MV-4-11 (cell line): ENCODE results near the gene PJA2.
"Not testable (repeated sequence)": the region's sequence is repeated elsewhere in the genome, so short reads cannot be mapped to it uniquely, and the experiment has no call there.

Source experiments
- DNase-seq: peaks from one replicate; lab custom pipeline; 2025; lab: John Stamatoyannopoulos, UW

Gene PJA2

DNA sequence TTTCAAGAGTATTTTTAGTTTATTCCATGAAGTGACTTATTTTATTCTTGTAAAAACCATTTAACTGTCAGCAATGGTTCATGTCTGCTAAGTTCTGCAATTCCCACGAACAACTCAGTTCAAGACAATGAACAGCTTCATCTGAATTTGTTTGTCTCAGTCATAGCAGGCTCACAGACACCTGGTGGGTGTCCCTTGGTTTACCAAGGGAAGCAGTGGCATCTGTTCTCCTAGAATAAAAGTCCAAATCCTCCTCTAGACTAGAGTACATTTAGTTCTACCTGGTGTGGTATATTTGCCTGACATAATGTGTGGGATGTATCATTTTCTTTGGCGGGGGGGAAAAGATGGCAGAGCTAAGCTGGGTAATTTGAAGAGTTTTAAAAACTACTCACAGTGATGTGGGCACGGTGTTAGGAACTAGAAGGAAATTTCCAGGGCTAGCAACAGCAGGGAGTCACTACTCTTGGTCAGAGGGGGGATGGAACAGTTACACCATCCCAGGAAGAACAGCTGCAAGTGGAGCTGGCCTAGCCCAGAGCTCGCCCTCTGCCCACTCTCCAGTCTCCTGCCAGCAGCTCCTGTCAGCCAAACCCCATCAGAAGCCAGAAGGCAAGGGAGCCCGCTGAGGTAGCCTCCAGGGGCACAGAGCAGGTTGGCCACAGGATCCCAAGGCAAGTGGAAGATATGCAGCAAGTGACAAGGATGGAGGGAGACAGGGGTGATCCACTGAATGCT, 100.3 kb downstream of the PJA2 start:
- DNase-seq, result no peak

DNA sequence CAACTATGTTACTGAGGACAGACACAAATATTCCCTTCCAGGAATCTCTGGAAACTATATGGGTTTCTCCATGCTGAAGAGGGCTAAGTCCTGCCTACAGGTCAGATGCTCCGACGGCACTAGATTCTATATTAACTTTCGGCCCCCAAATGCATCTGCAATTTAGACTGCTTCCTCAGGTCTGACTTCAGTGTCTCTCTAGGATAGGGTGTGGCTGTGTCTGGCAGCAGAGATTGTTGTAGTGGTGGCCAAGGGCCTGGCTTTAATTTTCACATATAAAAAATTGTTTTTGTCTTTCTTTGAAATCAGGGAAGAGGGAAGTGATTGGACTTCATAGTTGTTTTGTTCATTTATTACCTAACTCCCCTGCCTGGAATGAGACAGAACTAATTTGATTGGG, 101.8 kb downstream of the PJA2 start:
- DNase-seq, result no peak

DNA sequence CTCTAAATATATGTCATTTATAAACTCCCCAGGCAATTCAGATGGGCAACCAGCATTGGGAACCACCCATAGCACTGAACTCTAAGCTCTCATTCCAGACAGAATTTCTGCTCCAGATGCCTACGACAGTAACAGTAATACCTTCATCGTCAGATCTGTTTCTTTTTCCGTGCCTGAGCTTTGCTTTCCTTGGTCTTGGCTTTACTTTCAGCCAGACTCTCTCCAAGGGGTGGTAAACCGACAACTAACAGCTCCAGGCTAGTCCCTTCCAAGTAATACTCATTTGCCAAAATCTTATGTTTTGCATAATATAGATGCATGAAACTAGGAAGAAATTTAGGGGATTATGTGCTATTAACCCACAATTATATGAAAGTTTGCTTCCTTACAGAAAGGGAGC, 102.3 kb downstream of the PJA2 start:
- DNase-seq, result no peak

DNA sequence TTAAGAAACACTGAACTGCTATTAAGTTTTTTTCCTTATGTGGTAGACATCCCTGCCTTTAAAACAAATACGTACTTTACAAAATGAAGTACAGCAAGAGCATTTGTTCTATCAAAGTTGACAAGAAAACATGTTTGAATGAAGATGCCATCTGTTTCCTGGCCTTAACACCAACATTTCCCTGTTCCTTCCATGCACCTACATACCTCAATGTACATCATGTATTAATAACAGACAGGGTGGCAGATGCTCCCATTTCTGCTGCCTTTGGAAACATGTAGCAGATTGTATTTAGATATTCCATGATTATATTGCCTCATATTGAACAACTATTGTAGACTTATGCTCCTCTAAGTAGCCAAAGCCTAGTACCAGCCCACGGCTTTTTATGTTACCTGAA, 104.4 kb downstream of the PJA2 start:
- DNase-seq, result no peak

DNA sequence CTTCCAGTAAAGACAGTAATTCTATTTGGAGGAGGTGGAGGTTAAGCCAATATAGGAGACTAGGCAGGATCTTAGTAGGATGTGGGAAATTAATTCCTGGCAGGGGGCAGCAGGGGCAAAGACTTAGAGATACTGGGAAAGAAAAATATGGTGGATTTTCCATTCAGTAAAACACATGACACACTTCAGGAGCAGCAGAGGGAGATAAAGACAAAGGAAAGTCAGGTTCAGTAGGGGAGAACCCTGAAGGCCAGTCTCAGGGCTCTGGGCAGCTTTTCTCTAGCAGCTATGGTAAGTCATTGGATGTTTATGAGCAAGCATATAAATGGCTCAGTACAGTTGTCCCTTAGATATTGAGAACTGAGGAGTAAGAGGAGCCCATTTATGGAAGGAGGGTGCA, 105.5 kb downstream of the PJA2 start:
- DNase-seq, result no peak

DNA sequence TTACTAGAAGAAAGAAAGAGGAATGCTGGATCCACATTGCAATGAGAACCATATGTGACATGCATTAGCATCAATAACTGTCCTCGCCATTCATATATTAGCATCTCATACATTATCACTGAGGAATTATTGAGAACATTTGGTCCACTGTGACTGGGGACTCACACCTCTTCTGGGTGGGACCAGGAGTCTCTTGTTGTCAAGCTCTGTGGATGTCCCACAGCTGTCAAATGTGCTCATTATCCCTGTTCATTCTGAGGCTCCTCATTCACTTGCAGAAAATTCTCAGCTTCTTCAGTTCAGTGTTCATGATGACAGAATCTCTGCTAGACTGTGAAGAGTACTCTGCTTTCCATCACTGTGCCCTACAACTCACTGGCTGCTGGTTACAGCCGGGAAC, 109.4 kb downstream of the PJA2 start:
- no peak for DNase-seq

DNA sequence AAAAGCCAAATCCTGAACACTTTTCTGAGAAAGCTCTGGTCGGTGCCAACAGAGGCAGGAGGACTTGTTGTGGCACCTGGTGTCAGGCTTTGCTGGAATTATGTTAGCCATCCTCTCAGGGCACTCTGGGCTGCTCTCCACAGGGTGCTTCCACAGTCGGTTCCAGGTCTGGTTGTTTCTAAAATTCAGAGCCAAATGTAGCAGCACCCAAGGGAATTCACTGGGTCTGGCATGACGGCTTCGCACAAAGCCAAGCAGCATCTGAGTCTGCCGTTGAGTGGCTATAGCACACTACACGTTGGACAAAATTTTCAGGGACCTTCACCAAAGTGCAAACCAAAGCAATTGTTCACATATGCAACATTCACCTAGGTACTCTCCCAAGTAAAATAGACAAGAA, 110.2 kb downstream of the PJA2 start:
- no peak for DNase-seq

DNA sequence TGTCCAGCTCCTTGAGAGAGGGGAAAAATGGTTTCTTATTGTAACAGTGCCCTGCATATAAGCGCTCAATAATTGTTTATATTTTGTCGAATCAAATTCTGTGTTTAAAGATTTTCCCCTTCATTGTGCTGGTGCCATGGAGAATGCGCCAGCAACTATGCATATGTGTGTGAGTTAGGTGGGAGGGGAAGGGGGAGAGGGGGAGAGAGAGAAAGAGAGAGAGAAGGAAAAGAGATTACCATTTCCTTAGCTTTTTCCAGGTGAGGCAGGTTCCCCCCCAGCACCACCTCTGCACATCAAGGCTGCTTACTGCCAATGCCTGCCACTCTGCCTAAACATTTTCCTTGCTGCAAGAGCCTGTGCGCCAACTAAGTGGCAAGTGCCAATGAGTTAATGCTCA, 111.0 kb downstream of the PJA2 start:
- no peak for DNase-seq

DNA sequence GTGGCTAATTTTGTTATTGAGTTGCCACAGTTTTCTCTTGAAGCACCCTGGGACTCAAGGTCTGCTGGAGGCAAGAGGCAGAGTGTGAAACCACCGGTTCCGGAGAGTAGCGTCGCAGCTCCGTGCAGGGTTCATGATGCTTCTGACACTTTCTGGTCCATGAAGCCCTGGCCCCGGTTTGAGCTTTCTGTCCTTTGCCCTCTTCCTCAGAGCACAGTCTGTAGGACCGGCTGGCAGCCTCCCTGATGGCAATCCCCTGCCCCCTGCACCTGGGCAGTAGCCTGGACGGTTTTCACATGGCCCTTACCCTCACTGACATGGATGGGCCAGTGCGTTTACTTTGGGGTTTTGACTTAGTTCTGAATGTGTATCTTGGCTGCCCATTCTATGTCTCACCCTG, 111.9 kb downstream of the PJA2 start:
- no peak for DNase-seq

DNA sequence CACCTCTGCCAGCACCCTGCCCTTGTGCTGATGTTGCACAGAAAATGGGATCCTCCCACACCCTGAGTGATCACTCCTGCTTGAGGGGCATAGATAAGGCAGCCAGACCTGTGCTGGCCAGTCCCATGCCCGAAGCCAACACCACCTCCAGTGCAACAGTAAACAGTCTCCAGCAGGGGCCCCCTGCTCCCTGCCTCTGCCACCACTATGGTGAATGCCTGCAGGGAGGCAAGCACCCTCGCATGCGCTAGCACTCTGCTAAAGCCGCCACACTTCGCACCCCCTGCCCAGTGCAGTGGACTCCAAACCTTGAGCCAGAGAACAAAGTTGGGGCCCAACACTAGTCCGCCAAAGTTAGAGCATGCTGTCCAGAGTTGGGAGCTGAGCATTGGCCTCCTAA, 118.7 kb downstream of the PJA2 start:
- DNase-seq, result no peak

DNA sequence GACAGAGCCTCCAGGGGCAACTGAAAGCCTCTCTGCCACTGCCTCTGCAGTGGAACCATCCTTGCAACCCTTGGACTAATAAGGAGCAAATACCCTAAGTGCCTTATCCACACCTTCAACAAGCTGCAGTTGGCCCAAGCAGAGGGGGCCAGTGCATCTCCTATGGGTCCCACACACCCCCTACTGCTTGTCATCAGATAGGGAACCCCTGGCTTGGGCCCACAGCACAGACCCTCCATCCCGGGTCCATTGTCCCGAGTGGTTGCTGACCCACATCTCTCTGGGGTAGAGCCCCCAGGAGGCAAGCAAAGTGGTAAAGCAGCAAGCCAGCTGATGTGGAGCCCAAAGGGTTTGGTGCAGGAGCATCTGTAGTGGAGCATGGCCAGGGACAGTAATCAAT, 119.5 kb downstream of the PJA2 start:
- no peak for DNase-seq

DNA sequence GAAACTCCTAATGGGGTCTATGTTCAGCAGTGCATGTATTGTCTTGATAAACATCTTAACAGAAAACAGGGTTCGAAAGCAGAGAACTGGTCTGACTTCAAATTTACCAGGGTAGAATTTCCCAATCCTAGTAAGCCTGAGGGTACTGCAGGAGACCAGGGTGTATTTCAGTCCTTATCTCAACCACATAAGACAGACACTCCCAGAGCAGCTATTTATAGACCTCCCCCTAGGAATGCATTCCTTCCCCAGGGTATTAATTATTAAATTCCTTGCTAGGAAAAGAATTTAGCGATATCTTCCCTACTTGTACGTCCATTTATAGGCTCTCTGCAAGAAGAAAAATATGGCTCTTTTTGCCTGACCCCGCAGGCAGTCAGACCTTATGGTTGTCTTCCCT, 123.1 kb downstream of the PJA2 start:
- not testable (repeated sequence) for DNase-seq
